HG02678 (cell line): ENCODE data around the gene ZPR1.
"Not testable (repeated sequence)": the region's sequence is repeated elsewhere in the genome, so short reads cannot be mapped to it uniquely, and the experiment has no call there.

ENCODE experiments used
- ATAC-seq: cut with Tn5 transposase; IDR thresholded peaks from one replicate; pipeline ENCODE4 v1.9.1; 2021; ENCODE audit warnings: mild to moderate bottlenecking, moderate library complexity; ENCODE audit not compliant: unreplicated experiment

Gene ZPR1

DNA sequence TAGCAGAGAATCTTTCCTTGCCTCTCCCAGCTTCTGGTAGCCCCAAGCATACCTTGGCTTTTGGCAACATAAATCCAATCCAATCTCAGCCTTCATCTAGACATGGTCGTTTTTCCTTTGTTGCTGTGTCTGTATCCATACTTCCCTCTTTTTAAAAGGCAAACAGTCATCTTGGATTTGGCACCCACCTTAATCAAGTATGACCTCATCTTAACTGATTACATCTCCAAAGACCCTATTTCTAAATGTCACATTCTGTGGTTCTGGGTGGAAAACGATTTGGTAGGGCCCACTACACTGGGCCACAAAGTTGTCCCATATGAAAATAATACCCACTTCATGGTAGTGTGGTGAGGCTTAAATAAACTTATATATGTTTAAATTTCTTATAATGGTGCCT, 15.9 kb downstream of the ZPR1 start:
- ATAC-seq = no peak

- no peak for ATAC-seq
Observed at GRCh38 chr11:116762132-116762531, 25.7 kb downstream of the ZPR1 start.

GRCh38 chr11:116756044-116756443, 31.8 kb downstream of the ZPR1 start:
- ATAC-seq = not testable (repeated sequence)

DNA sequence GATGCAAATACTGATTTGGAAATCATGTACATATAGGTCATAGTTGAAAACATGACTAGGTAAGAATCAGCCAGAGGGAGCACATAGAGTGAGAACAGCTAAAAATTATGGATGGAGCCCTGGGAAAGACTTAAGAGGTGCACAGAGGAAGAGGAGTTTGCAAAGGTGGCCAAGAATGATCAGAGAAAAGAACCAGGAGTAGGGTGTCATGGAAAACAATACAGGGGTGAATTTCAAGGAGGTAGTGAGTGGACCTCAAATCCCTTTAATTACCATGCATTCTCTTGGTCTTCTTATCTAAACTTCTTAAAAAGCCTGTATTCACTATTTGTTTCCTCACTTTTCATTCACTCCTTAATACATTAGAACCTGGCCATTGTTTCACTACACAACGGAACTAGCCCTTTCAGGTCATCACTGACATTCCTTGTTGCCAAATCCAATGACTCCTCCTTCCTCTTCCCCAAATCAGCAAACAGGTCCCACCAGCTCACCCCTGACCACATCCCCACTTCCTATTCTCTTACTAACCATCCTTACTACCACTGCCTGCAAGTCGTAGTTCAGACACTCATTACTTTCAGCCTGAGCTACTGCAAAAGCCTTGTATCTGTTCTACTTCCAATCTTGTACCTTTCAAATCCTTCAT, 37.6 kb downstream of the ZPR1 start:
- ATAC-seq = no peak

- no peak for ATAC-seq
Observed at GRCh38 chr11:116742104-116742503, 45.7 kb downstream of the ZPR1 start.

DNA sequence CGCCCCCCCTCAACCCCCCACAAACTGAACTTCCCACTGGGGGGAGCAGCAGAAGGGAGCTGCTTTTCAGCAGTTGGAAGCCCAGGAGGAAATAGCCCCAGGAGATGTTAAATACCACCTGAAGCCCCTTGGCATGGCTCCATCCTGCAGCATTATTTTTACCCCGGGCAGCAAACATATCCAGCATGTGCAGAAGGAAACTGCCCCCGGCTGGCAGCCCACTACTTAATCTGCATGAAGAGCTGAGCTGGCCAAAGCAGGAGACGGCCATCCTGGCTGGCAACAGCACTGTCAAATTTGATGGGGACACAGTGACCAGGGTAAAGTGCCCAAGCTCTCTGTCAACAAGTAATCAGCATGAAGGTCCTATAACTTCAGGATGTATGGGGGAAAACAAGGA, 47.1 kb downstream of the ZPR1 start:
- ATAC-seq = no peak

DNA sequence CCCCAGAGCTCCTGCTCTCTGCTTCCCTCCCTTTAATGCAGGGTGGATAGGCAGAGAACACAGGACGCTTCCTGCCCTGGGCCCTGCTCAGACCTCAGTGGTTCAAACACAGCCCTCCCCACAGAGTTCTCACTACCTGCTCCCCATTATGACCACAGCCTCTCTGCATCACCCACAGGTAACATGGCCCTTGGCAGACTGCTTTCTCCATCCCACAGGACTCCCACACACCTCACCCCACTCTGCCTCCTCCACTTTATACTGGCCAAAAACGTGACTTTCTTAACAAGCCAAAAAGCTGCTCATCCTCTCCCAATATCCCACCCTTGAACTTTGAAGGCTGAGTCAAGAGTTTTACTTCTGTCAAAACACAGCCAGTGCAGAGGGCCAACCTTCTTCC, 48.8 kb downstream of the ZPR1 start:
- ATAC-seq = no peak

DNA sequence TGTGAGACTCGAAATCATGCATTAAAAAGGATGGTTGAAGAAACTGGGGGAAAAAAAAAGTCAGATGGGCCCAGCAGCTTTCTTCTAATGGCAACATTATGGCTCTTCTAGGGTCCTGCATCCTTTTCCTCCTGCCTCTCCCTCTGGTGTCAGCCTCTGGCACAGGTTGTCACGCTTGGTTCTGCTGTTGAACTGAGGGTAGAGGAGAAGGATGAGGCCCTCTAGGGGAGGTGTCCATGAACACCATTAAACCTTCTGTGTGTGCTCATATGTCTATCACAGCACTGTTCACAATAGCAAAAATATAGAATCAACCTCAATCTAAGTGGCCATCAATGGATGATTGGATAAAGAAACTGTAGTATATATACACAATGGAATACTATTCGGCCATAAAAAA, 51.1 kb downstream of the ZPR1 start:
- ATAC-seq = no peak

GRCh38 chr11:116733969-116734508, 53.8 kb downstream of the ZPR1 start:
- no peak for ATAC-seq

DNA sequence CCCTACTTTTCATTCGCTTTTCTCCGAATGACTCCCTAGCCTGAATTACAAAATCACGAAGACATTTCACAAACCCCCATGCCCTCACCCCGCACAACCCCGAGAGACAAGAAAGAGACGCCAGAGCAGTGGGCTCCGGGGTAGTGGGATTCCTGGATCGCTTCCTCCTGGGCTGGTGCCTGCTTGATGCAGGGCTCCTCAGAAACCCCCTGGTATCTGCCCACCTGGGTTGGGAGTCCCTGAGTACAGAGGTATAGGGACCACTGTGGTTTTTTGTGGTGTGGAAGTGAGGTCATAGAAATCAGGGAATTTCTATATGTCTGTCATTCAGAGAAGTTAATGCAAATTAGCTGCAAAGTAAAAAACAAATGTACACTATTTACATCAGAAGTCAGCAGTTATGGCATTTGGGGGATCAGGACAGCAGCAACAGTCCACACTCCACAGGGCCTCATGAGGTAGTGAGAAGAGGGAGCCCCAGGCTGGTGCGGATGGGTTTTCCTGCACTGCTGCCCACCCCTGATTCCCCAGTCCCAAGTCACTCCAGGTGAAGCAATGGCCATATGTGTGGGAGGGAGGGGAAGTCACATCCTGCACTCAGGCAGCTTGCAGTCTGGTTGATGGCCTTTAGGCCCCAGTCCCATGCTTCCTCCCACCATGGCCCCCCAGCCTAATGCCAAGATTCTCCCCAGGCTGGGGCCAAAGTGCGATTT, 54.6 kb downstream of the ZPR1 start:
- ATAC-seq = peak; percentile 35

GRCh38 chr11:116732271-116733042, 55.4 kb downstream of the ZPR1 start:
- peak; percentile 79 for ATAC-seq

DNA sequence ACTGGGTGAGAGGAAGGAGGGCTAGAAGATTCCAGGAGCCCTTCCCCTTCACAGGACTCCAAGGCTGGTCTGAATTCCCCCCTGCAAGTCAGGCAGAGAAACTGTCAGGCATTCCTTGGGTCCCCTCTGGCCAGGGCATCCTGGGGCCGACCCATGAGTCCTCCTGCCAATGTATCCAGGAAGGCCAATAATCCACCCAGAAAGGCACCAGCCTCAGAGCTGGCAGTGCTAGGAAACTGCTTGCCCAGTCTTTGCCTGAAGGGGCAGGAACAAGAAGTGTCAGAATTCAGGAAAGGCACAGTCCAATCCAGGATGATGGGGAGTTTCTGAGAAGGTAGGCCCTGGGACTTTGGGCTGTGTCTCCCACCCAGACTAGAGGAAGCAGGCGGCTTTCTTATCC, 56.0 kb downstream of the ZPR1 start:
- no peak for ATAC-seq

GRCh38 chr11:116731097-116731761, 56.6 kb downstream of the ZPR1 start:
- no peak for ATAC-seq

DNA sequence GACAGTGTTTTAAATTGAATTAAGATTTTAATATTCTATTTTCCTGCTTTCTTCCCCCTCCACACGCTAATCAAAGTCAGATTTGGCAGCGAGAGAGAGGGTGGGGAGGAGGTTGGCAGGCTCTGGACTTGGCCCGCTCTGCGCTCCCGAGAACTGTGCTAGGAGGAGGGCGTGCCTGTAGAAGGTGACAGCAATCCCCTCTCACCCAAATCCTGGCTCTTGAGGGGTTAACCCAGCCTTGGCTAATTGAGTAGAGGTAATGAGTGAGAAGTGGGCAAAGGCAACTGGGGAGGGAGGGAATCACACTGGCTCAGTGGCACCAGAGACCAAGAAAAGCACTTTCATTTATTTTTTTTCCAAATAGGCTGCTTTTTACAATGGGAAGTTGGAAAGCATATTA, 57.2 kb downstream of the ZPR1 start:
- no peak for ATAC-seq

DNA sequence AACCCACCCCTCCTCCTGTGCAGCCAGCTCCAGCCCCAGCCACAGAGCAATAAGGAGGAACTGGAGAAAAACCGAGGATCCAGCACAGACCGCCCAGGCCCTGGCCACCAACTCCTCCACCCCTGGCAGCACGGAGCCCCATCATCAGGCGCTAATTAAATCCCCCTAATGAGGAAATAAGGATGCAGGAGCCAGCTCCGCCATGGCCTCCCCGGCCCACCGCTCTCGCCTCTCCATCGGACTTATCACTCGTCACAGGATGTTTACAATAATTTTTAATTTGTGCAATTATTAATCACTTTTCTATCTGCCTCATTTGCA, 57.6 kb downstream of the ZPR1 start:
- ATAC-seq = no peak

DNA sequence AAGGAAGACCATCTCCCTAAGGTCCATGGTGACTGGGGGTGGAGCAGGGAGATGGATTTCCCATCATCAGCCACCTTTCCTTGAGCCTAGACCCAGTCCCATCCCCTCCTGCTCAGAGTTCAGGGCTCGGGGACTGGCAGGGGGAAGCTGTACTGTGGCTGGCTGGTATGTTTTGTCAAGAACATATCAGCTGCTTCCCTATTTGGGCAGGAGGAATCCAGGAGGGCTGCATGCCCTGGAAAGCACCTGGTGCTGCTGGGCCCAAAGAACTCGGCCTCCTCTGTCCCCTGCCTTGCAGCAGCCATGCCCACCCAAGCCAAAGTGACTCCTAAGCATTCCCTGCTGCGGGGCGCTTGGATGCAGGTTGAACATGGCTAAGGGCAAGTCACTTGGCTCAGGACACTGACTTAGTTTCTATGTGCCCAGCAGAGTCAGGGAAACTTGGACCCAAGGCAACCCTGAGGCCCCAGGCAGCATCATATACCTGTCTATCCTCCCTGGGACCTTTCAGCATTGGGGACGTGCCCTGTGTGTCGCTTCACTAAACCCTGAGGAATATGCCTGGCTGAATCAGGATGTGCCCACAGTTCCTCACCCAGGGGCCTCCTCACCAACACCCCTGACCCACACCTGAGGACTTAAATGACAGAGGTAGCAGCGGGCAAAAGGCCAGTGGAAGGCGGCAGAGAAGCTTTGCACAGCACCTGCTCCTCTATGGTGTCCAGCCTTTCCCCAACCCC, 58.2 kb downstream of the ZPR1 start:
- no peak for ATAC-seq

DNA sequence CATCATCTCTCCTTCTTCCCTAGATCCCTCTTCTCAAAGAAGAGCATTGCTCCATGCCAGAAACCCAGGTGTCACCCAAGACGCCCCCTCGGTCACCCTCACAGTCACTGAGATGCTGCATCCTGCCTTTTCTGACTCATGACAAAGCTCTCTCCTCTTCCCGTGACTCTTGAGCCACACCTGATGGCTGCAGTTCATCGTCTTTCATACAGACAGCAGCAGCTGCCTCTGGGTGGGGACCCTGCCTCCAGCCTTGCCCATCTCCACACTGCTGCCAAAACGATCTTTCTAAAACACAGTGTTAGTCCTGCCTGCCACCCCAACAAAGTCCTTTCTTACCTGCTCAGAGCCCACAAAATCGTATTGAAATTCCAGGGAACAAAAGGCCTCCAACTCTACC, 59.8 kb downstream of the ZPR1 start:
- no peak for ATAC-seq

DNA sequence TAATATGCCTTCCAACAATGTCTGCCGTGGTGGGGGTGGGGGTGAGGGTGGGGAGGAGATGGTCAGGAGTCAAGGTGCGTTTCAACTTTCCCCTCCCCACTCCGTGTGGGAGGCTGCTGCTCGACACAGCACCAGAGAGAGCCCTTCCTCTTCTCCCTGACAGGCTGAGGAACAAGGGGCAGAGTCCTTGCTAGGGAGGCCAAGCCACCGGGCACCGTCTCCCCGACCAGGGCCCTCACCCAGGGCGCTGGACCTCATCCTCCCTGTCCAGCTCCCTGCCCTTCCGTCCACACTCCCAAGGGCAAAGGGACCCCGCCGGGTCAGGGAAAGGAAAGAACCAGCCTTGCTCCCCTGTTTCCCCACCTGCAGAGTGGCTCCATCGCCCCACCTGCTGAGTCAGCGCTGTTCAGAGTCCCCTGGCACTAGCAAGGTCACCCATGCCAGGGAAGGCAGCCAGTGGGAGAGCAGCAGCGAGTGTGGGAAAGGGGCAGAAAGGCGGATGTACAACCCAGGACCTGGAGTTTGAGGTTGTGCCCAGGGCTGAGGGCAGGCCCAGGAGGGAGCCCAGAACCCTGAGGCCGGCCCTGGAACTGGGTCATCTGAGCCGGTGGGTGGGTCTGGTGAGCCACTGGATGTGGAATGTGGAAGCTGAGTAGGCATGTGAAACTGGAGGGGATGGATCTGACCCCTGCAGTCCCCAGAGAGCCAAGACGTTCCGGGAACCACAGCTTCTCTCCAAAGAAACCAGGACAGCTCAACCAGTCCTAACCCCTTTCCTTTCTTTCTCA, 62.2 kb downstream of the ZPR1 start:
- no peak for ATAC-seq

DNA sequence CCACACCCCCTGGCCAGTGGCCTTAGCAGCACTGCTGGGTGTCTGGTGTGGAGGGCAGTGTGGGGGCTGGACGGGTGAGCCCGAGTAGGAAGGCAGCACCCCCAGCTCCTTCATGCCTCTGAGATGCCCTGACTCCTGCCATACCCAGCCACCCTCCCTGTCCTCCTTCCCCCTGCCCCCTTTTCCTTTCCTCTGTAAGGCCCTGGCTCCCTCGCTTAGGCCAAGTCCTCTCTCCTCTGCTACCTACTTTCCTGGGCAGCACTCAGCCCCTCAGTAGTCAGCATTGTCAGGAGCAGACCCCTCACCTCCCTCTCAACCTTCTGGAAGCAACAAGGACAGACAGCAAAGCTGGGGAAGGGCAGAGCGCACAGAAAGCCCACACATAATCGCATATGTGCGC, 63.0 kb downstream of the ZPR1 start:
- no peak for ATAC-seq
